Measurements from ENCODE around the gene BACH2.

DNA sequence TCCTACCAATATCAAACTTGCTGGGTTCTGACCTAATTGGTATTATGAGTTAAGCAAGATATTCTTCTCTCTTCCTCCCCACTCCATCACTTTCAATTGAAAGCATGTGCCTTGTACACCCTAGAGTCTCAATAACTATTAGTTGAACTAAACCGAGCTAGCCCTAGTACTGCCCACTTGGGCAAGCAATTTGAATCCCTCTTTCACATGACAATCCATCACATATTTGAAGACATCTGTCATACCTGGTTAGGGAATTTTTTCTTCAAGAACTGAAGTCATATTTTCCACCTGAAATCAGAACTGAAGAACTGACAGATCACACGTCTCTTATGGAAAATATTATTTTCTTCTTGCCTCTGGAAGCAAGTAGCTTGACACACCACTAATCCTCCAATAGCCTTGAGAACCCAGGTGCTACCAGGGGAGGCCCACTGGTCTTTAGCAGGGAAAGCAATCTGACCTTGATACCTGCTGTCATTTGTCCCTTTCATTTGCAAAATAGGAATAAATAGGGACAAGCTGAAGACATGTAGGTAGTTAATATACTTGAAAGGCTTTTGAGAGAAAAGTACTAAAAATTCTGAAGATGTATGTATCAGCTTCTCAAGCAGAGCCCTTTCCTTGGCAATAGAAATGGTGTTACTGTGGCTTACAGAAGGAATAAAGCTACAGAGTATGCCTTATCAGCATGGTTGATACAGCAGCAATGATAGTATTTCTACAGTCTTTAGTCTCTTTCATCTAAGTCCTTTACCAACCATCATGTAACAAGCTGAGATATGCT is 331.0 kb downstream of the BACH2 start:
- TF ChIP-seq CTCF (IDR thresholded peaks at IDR 0.05) = no peak
- no peak for TF ChIP-seq EP300 (IDR thresholded peaks at IDR 0.05)

Data from stomach (tissue), 4 donors.